ENCODE data around the gene RALGAPB.

Gene RALGAPB

DNA sequence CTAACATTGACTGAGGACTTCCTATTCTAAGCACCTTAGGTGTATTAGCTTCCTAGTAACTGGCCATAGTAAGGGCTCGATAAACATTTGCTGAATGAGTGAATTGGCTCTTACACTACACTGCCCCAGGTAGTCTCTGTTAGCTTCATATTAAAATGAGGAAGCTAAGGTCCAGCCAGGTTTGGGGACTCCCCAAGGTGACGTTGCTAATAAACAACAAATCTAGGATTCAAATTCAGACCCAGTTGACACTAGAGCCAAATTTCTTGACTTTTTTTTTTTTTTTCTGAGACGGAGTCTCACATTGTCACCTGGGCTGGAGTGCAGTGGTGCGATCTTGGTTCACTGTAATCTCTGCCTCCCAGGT is 145.2 kb downstream of the RALGAPB start:
- no peak for DNase-seq

DNA sequence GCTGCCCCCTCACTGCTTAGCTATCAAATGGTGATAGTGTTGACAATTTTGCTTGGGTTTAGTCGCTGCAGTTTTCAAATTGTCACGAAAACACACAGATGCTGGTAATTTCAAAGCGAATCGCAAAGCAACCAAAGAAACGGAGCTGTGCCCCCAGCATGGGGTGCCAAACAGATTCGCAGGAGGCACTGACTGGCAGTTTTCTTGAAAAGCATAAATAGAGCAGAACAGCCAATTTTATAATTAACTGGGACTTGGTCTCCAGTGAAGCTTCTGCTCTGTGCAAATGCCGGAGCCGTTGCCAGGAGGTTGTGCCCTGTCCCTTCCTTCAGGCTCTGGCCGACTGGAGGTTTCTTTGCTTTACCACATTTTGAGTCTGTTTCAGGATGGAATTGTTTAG is 147.8 kb downstream of the RALGAPB start:
- no peak for DNase-seq

DNA sequence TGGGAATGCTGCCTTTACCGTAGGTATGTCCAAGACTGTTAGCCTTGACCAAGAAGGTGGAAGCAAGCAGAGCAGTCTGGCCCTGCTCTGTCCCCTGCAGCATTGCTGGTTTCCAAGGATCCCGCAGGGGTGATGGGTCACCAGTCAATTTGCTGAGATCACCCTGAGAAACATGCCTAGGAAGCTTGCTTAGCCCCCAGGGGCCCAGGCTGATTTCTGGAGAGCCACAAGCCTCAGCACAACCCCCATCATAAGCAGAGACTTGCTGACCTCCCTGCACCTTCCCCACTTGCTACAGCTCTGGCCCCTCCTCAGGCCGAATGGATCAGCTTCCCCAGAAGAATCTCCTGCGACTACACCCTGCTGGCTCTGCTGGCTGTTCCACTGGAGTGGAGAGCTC is 150.4 kb downstream of the RALGAPB start:
- DNase-seq: no peak

DNA sequence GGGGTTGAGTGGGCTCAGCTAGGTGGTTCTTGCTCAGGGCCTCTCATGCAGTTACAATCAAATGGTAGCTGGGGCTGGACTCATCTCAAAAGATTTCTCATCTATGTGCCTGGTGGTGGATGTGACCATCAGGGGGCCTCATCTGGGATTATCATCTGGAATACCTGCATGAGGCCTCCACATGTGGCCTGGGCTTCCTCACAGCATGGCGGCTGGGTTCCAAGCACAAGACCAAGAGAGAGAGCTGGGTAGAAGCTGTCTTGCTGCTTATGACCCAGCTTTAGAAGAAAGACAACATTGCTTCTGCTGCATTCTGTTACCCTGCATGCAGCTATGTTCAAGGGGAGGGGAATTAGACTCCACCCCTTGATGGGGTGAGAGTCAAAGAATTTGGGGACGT is 151.4 kb downstream of the RALGAPB start:
- no peak for DNase-seq

DNA sequence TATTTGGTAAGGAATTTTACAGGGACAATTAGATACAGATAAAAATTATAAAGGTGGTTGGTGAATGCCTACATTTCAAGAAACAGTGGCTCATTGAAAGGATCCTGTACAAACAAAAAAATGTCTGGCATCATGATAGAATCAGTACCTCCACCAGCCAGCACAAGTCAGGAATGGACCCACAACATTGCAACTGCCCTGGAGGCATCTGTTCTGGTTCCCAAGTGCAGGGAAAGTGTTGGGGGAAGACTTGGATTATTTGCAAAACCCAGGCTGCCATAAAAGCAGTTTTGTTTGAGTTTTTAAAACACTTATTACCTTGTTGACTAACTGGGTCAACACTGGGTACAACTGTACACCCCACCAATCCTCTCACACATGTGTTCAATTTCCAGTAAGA is 153.3 kb downstream of the RALGAPB start:
- DNase-seq: no peak

DNA sequence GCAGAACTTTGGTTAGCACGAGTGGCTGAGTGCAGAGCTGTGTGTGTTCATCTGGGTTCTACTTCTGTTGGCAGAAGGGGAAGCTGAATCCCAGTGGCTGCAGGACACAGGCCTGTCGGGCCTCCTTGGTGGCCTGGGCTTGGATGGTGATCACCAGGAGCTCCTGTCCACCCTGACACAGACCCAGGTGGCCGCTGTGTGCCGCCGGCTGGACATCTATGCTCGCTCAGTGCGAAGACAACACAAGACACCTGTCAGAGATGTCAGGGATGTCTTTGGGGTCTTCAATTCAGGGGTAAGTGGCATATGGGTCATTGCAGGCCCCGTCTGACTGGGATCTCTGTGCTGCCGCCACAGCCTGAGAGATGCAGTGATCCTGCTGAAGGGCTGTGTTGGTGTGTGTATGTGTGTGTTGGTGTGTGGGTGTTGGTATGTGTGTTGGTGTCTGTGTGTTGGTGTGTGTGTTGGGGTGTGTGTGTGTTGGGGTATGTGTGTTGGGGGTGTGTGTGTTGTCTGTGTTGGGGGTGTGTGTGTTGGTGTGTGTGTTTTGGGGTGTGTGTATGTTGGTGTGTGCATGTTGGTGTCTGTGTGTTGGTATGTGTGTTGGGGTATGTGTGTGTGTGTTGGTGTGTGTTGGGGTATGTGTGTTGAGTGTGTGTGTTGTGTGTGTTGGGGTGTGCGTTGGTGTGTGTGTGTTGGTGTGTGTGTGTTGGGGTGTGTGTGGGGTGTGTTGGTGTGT is 154.4 kb downstream of the RALGAPB start:
- no peak for DNase-seq

Measured in CD4-positive, alpha-beta T cell treated with Interferon gamma for 1 hour (primary cell).